ENCODE measurements around the gene LIPI. TPM values are rescaled to one million over a fixed set of nuclear protein-coding genes. Genes with fewer than 3 reads are reported as not detected.
"Not testable (repeated sequence)": the region's sequence is repeated elsewhere in the genome, so short reads cannot be mapped to it uniquely, and the experiment has no call there.

LIPI gene
- total RNA-seq, 4 donors from 2014 or later: not detected

DNA sequence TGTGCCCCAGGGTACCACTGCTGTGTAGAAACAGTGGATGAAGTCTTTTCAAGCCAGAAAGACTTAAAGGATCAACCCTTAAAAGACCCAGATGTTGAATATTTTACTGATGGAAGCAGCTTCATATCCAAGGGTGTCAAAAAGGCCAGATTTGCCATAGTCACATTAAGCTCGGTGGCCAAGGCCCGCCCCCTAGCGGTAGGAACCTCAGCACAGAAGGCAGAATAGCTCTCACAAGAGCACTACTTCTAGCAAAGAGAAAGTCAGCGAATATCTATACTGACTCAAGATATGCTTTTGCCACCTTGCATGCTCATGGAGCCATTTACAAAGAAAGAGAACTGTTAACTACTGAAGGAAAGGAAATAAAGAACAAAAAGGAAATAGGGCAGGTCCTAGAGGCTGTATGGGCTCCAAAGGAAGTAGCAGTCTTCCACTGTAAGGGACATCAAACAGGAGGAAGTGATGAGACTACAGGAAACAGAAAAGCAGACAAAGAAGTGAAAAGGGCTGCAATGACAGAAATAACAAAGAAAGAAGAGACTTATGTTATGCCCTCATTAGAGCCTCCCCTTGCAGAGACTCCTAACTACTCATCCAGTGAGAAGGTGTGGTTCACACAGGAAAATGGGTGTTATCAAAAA is 90.5 kb downstream of the LIPI start:
- ATAC-seq (ENCODE audit: low FRiP score) (no peak), DNase-seq (ENCODE audit: low spot score) (no peak)
- TF ChIP-seq, protein P1, sequence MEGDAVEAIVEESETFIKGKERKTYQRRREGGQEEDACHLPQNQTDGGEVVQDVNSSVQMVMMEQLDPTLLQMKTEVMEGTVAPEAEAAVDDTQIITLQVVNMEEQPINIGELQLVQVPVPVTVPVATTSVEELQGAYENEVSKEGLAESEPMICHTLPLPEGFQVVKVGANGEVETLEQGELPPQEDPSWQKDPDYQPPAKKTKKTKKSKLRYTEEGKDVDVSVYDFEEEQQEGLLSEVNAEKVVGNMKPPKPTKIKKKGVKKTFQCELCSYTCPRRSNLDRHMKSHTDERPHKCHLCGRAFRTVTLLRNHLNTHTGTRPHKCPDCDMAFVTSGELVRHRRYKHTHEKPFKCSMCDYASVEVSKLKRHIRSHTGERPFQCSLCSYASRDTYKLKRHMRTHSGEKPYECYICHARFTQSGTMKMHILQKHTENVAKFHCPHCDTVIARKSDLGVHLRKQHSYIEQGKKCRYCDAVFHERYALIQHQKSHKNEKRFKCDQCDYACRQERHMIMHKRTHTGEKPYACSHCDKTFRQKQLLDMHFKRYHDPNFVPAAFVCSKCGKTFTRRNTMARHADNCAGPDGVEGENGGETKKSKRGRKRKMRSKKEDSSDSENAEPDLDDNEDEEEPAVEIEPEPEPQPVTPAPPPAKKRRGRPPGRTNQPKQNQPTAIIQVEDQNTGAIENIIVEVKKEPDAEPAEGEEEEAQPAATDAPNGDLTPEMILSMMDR (IDR thresholded peaks at IDR 0.05): no peak

DNA sequence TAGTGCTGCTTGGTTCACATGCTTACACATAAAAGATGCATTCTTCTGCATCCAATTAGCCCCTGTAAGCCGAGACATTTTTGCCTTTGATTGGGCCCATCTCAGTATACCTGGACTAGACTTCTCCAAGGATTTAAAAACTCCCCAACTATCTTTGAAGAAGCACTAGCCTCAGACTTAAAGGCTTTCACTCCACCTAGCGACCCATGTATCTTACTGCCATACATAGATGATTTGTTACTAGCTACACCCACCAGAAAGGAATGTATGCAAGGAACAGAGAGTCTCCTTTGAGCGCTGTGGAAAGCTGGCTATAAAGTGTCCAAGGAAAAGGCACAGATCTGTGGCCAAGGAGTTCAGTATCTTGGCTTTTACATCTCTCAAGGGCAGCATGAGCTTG is 91.7 kb downstream of the LIPI start:
- ATAC-seq (ENCODE audit: low FRiP score) (no peak), DNase-seq (ENCODE audit: low spot score) (no peak)
- TF ChIP-seq, protein P1 (IDR thresholded peaks at IDR 0.05): no peak

DNA sequence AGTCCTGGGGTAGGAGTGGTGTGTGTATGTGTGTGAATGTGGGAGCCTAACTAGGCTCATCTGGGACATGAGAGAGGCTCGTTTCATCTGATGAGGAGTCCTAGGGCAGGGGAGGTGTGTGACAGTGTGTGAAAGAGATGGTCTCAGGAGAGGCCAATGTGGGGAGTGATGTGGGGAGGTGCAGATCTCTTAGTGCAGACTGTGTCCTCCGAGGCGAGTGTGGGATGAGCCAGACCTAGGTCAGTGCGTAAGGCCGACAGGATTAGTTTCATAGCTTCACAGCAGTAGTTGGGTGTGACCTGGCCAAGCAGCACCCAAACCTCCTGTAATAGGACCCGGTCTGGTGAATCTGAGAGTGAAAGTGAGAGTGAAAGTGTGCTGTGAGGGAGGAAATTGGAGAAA is 94.7 kb downstream of the LIPI start:
- DNase-seq (ENCODE audit: low spot score): no peak
- TF ChIP-seq, protein P1 (IDR thresholded peaks at IDR 0.05): no peak
- no peak for ATAC-seq (ENCODE audit: low FRiP score)

DNA sequence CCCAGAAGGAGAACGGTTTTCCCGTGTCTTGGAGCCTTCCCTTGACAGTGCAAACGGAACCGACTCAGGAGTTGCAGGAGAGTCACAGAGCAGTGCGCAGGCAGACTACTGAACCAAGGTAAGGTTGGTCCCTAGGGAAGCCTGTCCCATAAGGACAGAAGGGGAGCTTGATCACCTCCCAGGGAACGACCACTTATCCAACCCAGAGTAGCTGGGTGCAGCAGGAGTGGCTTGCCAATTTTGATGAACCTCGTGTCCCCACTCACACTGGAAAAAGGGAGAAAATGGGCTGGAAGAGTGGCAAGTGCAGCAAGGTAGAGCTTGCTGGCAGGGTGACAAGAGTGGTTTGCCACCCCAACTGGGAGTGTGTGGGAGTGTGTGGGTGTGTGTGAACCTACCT is 95.1 kb downstream of the LIPI start:
- DNase-seq (ENCODE audit: low spot score) (no peak), ATAC-seq (ENCODE audit: low FRiP score) (no peak)
- TF ChIP-seq, protein P1 (IDR thresholded peaks at IDR 0.05): no peak

DNA sequence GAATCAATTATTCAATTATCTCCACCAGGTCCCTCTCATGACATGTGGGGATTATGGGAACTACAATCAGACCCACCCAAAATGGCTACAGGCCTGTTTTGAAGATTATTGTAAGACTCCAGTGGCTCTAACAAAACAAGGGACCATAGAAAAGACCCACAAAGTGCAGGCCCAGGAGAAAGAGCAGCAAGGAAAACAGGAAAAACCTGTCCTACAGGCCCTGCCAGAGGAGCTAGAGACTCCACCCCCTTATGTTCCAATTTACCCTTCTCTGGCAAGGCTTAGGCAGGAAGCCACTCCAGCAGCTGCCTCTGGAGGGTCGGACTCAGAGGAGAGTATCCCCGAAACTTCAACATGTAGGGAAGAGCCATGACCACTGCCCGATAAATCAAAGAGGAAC is 96.5 kb downstream of the LIPI start:
- DNase-seq (ENCODE audit: low spot score) (no peak), ATAC-seq (ENCODE audit: low FRiP score) (no peak)
- TF ChIP-seq, protein P1 (IDR thresholded peaks at IDR 0.05): no peak

DNA sequence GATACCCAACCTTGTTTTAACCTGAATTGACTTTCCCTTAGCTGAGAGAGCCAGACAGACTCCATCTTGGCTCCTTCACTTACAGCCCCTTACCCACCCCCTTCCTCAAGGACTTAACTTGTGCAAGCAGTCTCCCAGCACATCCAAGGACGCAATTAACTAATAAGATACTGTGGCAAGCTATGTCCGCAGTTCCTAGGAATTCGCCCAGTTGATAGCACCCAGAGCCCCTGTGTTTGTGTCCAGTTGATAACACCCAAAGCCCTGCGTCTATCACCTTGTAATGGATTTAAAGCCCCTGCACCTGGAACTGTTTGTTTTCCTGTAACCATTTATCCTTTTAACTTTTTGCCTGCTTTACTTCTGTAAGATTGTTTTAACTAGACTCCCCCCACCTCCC is 106.2 kb downstream of the LIPI start:
- not testable (repeated sequence) for ATAC-seq (ENCODE audit: low FRiP score); DNase-seq (ENCODE audit: low spot score)

DNA sequence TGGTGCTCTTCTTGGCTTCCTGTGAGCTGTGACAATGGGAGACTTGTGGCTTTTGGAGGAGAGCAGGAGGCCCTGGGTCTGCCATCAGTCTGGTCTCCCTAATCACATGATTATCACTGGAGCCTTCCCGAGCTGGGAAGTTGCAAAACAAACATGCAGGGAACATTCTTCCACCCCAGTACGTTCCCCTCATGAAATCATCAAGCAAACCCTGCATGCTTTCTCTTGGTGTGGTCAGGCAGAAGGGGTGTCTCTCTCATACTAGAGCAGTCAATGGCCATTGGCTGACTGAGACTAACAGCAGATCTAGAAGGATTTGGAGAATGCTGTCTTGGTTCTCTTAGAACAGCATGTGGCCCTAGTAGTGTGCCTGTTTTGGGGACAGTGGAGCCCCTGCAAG is 111.2 kb downstream of the LIPI start:
- DNase-seq (ENCODE audit: low spot score): no peak
- TF ChIP-seq, protein P1 (IDR thresholded peaks at IDR 0.05): no peak
- no peak for ATAC-seq (ENCODE audit: low FRiP score)
